ENCODE results near the gene APOL1.

The APOL1 gene

DNA sequence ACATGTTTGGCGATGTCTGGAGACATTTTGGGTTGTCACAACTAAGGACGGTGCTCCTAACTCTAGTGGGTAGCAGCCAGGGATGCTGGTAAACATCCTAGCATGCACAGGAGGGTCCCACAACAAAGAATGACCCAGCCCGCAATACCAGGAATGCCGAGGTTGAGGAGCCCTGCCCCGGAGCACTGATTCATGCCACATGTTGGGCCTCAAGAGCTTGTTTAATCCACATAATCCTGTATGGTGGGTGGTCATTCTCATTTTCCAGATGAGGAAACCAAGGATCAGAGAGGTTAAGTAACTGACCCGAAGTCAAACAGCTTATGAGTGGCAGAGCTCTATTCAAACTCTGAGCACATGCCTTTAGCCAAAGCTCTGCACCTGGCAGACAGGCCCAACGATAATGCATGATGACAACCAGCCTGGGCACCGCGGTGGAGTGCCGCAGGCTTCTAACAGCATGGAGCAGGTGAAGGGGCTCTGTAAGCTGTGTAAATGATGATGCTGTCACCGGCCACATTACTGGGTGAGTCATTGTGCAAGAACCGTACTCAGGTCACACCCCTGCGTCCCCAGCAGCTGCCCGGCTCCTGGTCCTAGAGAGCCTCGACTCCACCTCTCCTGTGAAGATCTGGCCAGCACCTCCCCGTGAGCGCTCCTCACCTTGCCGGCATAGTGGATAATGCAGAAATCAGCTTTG, 58.6 kb downstream of the APOL1 start:
- no peak for DNase-seq (ENCODE audit: low spot score)

DNA sequence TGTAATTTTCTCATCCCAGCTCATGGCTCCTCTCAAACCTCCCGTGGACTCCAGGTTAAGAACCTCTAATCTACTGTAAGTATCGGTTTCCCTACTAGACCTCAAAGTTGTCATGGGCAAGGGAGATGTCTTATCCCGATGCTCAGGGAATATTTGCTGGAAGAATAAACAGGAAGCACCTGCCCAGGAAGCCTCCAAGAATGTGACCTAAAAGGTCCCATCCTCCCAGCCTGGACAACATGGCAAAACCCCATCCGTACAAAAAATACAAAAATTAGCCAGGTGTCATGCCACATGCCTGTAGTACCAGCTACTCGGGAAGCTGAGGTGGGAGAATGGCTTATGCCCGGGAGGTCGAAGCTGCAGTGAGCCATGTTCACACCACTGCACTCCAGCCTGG, 62.4 kb downstream of the APOL1 start:
- DNase-seq (ENCODE audit: low spot score) = no peak

GRCh38 chr22:36316419-36316818, 63.5 kb downstream of the APOL1 start:
- DNase-seq (ENCODE audit: low spot score) = no peak

All from hepatic stellate cell (primary cell).